ENCODE results near the gene UVSSA.

The UVSSA gene

DNA sequence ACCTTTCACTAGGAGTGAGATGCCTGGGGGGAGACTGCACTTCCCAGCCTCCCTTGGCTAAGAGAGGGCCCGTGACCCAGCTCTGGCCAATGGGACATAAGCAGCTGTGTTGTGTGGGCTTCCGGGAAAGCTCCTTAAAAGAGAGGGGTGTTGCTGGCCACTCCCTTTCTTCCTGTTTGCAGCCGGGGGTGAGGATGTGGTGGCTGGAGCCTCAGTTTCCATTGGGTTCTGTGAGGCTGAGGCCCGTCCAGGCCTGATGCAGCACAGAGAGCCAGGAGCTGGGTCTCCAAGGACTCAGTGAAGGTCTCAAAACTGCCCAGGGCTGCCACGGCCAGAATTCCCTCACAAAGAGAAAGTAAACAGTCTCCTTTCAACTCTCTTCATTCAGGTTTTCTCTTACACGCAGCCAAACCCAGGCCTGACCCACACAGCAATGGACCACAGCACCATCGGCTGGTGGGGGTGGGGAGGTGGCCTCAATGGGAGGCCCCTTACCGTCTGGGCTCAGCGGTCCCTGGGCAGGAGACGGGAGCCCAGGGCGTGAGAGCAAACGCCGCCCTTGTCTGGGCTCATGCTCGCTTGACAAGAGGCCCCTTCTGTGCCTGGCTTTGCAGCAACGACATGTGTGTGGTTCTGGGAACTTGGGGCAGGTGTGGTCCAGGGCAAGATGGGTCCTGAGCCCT, 52.6 kb downstream of the UVSSA start:
- DNase-seq, result no peak

DNA sequence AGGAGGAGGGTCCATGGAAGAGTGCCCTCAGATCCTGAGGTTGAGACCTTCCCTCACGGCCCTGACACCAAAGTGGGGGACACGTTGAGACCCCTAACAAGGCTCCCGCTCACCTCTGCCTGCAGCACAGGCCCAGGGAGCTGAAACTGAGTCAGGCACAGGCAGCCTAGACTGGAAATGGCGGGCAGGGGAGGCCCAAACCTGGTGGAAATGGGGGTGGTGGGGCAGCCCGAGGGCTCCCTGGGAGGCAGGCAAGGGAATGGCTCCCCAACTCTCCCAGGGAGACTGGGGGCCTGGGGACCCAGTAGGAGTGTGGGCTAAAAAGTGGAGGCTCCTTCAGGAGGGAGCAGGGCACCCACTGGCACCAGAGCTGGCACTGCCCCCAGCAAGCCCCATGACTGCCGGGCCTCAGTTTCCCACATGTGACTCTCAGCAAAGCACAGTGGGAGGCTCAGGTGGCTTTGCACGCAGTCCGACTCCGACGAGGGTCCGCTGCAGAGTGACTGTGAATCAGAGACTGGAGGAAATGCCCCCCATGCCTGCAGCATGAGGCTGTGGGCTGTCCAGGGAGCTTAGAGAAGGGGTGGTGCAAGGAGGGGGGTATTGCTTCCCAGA, 53.3 kb downstream of the UVSSA start:
- DNase-seq, result no peak

DNA sequence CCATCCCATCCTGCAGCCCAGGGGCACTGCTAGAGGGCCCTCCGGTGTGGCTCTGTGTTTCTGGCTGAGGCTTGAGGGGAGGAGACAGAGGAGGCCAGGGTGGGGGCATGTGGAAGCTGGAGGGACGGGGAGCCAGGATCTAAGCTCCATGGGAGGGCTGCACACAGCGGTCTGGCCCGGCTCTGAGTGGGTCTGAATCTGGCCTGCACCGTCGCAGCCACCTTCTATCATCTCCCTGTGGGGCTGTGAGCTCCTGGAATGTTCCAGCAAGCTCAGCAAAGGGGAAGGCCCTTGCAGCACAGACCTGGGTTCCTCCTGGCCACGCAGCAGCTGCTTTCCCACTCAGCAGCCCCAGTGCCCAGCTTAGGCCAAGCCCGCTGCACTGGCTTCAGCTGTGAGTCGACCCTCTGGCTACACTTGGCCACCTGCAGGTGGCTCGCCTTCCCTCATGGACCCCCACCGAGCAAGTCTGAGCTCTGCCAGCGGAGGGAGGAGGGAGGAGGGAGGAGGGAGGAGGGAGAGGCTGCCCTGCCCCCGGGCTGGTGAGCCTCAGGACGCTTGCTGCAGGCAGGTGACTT, 53.9 kb downstream of the UVSSA start:
- no peak for DNase-seq

DNA sequence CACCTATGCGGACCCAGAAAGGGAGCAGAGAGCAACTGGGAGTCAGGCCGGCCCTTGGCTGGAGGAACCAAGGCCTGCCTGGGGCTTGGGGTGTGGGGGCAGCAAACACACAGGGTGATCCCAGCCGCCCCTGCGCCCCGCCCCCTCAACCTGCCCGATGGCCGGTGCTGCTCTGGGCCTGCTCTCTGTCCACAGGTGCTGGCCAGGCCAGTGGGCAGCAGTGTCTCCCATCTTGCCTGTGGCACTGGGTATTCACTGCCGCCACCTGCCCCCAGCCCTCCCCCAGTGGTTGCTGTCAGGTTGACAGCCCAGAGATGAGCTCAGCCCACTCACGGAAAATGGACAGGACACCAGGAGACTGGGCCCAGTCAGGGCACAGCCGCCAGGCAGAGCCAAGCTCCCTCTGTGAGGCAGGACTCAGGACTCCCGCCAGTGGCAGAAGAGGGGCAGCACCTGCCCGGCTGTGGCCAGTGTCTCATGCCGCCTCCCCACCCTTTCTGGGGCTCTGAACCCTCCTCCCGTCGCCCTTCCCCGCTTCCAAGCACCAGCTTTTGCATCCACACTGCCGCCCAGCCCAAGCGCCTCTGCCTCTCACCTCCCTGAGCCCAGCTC, 54.5 kb downstream of the UVSSA start:
- DNase-seq, result no peak

DNA sequence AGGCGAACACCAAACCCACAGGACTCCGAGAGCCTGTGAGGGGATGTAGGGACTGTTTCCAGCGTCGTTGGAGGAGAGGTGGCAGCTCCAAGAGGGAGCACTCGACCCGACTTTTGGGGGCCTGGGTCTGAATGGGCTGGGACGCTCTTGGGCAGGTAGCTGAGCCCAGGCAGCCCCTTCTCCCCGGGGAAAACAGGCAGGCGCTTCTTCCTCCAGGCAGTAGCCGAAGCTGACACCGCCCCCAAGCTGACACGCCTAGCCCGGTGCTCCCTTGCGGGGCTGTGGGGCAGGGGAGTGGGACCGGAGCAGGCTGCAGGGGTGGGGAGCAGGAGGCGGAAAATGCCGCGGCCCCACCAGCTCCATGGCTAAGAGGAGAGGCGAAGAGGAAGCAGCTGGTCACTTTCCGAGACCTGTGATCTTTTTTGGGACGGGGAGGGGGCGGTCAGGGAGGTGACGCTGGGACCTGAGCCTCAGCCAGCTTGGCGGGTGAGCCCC, 55.1 kb downstream of the UVSSA start:
- DNase-seq, result no peak

DNA sequence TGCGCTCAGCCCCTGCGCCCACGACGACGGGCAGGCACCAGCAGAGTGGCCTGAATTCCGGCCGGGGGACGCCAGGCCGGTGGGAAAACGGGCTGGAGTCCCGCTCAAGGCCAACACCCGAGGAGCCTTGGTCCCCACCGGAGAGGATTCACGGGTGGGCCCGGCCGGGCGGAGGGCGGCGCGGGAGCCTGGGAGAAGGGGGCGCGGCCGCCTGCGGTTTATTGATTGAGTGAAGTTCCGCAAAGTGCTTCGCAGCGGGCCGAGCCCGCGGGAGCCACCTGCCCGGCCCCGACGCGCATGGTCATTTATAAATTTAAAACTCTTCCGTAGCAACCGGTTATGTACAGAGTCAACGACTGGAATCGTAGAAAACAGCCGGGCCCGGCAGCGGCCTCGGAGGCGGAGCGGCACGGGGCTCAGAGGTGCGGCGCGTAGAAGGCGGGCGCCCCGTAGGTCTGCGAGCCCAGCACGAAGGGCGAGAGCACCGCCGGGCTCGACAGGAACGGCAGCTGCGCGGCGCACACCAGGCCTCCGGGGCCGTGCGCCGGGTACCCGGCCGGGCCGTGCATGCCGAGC, 55.6 kb downstream of the UVSSA start:
- no peak for DNase-seq

DNA sequence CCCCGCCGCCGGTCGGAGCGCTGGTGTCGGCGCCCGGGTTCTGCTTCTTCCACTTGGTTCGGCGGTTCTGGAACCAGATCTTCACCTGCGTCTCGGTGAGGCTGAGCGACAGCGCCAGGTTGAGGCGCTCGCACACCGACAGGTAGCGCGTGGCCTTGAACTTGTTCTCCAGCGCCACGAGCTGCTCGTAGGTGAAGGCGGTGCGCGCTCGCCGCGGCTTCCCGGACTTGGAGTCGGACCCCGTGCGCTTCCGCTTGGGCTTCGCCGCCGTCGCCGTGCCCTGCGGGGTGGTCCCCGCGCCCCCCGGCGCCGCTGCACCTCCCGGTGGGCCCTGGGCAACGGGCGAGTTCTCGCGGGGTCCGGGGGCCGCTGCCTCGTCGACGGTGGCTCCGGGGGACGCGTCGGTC, 56.2 kb downstream of the UVSSA start:
- no peak for DNase-seq

DNA sequence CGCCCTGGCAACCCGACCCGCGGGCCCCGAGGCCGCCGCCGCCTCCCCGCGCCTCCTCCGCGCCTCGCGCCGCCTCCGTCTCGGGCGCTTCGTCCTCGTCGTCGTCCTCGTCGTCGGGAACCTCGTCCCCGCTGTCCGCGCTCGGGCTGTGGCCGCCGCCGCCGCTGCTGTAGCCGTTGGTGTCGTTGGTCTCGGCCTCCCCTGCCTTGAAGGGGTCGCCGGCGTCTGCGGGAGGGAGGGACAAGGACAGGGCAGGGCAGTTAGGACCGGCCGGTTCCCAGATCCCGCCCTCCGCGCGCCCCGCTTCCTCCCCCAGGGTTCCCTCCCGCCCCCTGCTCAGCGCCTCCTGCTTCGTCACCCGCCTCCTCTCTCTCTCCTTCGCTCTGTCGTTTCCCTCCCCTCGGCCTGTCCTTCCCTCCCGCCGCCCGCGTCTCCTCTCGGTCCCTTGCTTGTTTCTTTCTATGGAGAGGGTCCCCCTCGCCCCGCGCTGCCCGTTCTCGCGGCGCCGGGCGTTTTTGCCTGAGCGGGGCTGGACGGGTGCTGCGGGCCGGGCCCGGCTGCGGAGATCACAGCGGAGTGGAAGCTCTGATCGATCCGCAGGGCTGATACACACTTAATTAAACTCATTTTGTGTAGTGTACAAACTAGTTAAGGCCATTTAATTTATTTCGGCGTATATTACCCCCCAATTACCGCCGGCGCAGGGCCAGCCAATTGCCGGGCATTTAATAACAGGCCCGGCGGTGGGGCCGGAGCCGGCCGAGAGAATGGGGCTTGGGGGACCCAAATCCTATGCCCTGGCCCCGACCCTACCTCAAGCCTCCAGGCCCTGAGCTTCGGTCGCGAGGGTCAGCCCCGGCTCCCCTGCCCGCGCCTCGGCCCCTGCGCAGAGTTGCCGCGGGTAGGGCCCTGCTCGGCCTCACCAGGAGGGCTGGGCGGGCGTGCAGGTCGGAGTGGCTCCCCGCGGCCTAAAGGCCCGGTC, 56.9 kb downstream of the UVSSA start:
- DNase-seq, result no peak

DNA sequence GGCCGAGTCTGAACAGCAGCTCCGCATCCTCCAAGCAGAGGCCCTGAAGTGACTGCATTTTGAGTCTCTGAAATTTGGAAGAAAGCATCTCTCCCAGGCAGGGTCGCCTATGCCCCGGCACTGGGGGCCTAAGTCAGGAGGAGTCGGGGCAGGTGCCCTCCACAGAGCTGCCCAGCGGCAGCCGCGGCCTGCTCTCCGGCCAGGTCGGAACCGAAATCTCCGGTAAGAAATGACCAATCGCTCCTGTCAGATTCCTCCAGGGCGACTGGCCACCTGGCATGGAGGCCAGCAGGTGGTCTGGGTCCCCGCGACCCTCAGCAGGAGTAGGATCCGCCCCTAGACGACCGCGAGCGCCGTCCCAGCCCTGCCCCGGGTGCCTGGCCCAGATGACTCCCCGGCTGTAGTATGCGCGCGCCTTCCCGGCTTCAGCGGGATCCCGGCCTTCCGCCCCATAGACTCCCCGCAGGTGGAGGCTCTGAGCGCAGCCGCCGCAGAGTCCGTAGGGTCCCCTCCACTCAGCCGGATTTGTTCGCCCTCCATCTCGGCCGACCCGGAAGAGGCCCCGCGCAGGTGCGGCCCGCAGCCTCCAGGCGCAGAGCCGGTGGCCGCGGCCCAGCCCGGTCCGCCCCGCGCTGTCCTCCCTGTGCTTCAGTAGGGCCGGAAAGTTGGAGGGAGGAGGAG, 57.7 kb downstream of the UVSSA start:
- no peak for DNase-seq

DNA sequence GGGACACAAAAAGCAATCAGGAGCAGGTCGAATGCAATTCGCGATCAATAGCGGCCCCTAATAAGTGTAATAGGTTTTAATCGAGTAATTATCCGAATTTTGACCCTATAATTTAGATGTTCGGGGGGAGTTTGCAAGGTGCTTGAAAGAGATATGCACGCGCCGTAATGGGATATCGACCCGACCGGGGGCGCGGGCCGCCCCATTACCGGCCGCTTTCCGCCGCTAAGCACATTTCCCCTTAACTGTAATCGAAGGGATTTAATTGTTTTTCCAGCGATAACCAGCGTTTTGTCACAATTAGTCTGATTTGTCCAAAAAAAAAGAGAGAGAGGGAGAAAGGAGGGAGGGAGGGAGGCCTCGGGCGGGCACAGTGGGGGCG, 58.2 kb downstream of the UVSSA start:
- no peak for DNase-seq

DNA sequence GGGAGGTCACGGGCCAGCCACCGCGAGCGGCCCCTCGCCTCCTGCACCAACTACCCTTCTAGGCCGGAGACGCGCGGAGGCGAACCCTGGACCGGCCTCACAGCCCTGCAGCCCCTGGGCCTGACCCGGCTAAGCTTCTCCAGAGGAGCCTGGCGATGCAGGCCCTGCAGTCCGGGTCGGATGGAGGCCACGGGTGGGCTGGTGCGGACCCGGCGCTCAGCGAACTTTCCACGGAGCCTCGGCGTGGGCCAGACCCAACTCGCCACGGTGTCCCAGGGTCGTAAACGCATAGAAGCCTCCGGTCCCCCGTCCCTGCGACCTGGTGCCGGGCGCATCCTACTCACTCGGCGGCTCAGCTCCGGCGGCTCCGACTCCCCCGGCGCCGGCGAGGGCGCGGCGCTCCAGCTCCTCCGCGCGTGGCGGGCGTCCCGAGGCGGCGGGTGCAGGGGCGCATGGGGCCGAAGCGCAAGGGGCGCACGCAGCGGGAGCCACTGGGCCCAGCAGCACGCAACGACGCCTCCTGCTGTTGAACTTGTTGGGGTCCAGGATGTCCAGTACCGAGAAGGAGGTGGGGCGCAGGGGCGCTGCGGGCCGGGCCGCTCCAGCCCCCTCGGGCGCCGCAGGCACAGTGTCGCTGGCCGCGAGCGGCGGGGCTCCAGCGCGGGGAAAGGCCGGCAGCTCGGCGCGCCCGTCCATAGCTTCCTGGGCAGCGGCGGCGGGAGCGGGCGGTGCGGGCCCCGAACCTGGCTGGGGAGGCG, 58.8 kb downstream of the UVSSA start:
- no peak for DNase-seq

DNA sequence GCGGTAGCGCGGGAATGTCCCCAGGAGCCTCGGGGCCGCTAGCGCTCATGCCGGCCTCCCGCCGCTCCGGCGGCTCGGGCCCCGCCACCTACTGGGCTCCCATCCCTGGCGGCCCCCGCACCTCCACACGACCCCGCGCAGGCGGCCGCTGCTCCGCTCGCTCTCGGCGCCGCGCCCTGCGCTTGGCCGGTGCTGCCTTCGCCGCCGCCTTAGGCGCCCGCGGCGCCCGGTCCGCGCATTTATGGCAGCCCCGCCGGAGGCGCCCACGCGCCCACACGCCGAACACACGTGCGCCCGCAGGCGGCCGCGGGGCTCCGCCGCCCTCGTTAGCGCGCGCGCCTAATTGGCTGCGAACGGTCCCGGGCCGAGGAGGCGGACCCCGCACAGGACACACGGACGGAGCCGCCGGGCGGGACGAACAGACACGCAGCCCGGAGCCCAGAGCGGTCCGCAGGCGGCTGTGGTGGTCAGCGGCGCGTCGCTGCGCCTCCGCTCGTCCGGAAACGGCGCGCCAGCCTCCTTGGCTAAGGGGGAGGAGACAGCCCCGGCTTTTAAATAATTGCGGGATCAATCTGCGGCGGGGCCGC, 59.5 kb downstream of the UVSSA start, which contains the start of gene NKX1-1:
NKX1-1 (minus strand) TSS at position 49 of the 587 bp plus-strand sequence; CDS start at position 49, 0 bp downstream.
- DNase-seq, result no peak

DNA sequence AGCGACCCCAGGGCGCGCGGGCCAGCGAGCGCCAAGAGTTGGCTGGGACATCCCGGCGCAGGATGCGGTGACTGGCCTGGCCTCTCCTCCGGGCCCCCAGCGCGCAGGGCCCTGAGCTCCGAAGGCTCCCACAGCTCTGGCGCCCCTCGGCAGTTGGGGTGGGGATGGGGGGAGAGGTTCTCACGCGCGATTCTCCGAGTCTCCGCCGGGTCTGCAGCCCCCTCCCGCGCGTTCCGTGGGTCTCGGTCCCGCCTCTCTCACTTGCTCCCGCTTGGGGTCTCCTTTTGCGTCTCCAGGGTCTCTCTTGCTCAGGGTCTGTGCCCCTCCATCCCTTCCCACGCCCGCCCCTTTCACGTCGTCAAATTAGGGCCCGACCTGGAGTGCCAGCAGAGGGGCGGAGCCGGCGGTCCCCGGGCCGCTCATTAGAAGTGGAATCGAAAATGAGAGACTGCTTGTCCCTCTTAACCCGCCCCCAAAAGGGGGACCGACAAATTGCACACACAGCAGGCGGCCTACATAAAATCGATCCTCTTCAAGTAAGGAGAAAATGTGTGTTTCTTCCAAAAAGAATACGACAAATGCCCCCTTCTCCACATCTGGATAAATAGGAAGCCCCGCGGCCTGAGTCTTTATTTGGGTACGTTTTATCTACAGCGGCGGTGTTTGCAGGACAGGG, 60.1 kb downstream of the UVSSA start:
- DNase-seq, result no peak

DNA sequence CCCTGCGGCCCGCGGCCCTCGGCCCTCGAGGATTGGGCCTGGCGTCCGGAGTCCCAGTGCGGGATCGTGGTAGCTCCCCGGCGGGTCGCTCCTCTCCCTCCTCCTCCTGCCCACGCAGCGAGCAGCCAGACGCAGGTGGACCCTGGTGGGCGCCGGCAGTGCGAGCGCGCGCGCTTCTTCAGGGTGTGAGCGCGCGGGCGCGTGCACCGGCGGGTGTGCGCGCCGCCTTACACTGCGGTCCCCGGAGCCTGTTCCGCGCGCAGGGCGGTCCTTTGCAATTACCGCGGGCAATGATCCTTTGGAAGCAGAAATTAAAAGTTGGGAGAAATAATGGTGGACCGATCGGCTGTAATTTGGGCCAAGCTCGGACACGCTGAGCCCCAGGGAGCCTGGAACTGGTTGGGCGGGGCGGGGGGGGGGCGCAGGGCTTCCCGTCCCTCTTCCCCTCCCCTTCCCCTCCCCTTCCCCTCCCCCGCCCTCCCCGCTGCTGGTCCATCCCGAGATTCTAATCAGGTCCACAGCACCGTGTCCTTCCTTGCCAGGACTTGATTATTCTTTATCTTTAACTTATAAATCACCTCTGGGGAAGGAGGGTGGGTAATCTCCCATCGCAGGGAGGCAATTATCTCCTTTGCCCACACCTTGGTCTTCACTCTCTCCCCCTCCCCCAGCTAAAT, 60.8 kb downstream of the UVSSA start:
- DNase-seq, result no peak

DNA sequence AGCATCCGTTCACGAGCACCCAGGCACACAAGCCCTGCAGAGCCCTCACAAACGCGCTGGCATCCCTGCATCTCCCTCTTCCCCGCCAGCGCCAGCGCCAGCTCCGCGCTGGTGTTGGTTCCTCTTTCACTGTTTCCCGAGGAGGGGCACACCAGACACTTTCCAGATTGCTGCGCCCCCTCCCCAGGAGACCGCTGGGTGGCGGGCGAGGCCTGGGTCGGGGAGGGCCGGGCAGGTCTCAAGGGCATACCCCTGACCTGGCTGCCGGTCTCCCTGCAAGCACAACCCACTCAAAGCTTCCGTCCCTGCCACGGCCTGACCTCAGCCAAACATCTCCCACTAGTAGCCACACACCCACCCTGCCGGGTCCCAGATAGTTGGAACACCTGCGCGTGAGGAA, 61.4 kb downstream of the UVSSA start:
- DNase-seq, result no peak

DNA sequence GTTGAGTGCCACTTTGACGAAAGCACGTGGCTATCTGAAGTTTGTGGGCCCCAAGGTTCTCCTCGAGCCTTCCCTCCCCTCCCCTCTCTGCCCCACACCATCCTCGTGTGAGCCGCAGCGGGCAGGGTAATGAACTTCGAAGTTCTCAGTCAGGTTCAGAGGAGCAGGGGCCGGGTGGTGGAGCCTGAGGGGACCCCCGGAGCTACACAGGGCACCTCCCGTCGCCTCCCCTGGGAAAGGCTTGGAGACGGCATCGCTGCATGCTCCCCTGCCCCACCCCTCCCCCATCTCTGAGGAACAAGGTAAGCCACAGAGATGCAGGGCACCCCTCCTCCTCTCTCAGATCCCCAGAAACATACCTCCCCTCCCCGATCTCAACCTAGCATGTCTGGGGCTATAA, 62.1 kb downstream of the UVSSA start:
- DNase-seq, result no peak

DNA sequence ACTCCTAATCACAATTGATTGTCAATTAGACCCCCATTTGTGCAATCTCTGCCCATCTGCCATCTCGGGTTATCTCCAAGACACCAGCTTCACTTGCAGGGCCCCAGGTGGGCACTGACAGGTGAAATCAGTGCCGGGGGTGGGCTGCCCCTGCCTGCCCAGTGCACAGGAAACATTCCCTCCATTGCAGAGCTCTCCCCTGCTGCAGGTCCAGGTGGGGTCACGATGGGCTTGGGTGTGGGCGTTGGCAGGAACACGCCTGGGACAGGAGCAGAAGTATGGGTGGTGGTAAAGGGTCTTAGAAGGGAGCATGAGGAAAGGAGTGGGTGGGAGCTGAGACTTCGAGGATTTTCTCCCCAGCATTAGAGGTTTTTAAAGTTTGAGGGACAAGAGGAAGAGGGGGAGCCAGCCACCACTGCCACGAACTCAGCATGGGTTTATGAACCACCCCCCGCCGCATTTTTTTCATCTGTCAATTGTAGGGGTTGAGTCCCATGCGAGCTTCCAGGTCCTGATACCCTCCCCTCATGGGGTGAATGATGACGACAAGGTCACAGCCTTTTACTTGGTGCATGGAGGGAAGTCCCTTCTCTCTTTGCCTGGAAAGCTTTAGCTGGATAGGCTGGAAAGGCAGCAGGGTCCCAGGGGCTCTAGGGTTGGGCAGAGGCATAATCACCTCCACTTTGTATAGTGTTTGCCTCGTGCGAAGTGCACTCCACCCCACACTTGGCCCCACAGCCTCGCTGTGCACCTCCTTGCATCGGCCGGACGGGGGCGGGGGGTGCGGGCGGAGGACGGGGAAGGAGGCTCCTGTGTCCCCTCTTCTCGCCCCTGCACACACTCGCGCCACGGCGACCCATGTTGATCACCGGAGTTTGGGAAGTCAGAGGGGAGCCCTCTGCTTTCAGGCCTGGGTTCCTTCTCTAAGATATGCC, 62.8 kb downstream of the UVSSA start:
- no peak for DNase-seq

All from NCI-H510A treated with DMSO at 0.1 percent for 48 hours (cell line).